Endothelial cell of hepatic sinusoid (primary cell): ENCODE results near the gene INTS3.

ENCODE experiments used
- in situ Hi-C: cut with HindIII; loops from 2 replicates; pipeline ENCODE4 v1.10.0; 2017; ENCODE audit warnings: low sequenced_read_pairs

The INTS3 gene

GRCh38 chr1:153752571-153753195, 24.8 kb downstream of the INTS3 start:
- in situ Hi-C loops = loop anchor here (25.0 kb wide), 1 partner anchor 390 kb away; the partner anchor contains the start of gene S100A9

GRCh38 chr1:153754266-153754665, 26.4 kb downstream of the INTS3 start:
- in situ Hi-C loops = loop anchor here (25.0 kb wide), 1 partner anchor 392 kb away; the partner anchor contains the start of gene S100A9

GRCh38 chr1:153760440-153760839, 32.6 kb downstream of the INTS3 start:
- in situ Hi-C loops = loop anchor here (25.0 kb wide), 1 partner anchor 398 kb away; the partner anchor contains the start of gene S100A9

- in situ Hi-C loops = loop anchor here (25.0 kb wide), 1 partner anchor 401 kb away; the partner anchor contains the start of gene S100A9
Observed at GRCh38 chr1:153763365-153764225, 35.7 kb downstream of the INTS3 start.

- in situ Hi-C loops = loop anchor here (25.0 kb wide), 1 partner anchor 402 kb away; the partner anchor contains the start of gene S100A9
Observed at GRCh38 chr1:153764310-153764709, 36.5 kb downstream of the INTS3 start.

GRCh38 chr1:153766663-153767062, 38.8 kb downstream of the INTS3 start:
- in situ Hi-C loops = loop anchor here (25.0 kb wide), 1 partner anchor 404 kb away; the partner anchor contains the start of gene S100A9

GRCh38 chr1:153767519-153767918, 39.7 kb downstream of the INTS3 start:
- in situ Hi-C loops = loop anchor here (25.0 kb wide), 1 partner anchor 405 kb away; the partner anchor contains the start of gene S100A9

- in situ Hi-C loops = loop anchor here (25.0 kb wide), 1 partner anchor 406 kb away; the partner anchor contains the start of gene S100A9
Observed at GRCh38 chr1:153768316-153769181, 40.7 kb downstream of the INTS3 start.

GRCh38 chr1:153769221-153769620, 41.4 kb downstream of the INTS3 start:
- in situ Hi-C loops = loop anchor here (25.0 kb wide), 1 partner anchor 407 kb away; the partner anchor contains the start of gene S100A9

- in situ Hi-C loops = loop anchor here (25.0 kb wide), 1 partner anchor 408 kb away; the partner anchor contains the start of gene S100A9
Observed at GRCh38 chr1:153770797-153771196, 42.9 kb downstream of the INTS3 start.

- in situ Hi-C loops = loop anchor here (25.0 kb wide), 1 partner anchor 409 kb away; the partner anchor contains the start of gene S100A9
Observed at GRCh38 chr1:153771261-153771660, 43.4 kb downstream of the INTS3 start.

- in situ Hi-C loops = loop anchor here (25.0 kb wide), 1 partner anchor 410 kb away; the partner anchor contains the start of gene S100A9
Observed at GRCh38 chr1:153771841-153772593, 44.2 kb downstream of the INTS3 start.

- in situ Hi-C loops = loop anchor here (25.0 kb wide), 1 partner anchor 411 kb away; the partner anchor contains the start of gene S100A9
Observed at GRCh38 chr1:153773096-153773921, 45.5 kb downstream of the INTS3 start.

GRCh38 chr1:153774026-153774595, 46.3 kb downstream of the INTS3 start:
- in situ Hi-C loops = loop anchor here (25.0 kb wide), 1 partner anchor 412 kb away; the partner anchor contains the start of gene S100A9

GRCh38 chr1:153774780-153775457, 47.1 kb downstream of the INTS3 start, which contains the start of gene SLC27A3:
Gene SLC27A3 (plus strand): TSS chr1:153775407. CDS start chr1:153775498, 91 bp downstream.
- in situ Hi-C loops = loop anchor here (25.0 kb wide), 1 partner anchor 413 kb away; the partner anchor contains the start of gene S100A9

GRCh38 chr1:153775458-153776327, 47.8 kb downstream of the INTS3 start:
- in situ Hi-C loops = no loop called here
